Kidney capillary endothelial cell (primary cell): ENCODE results near the gene KCNQ4.

Source experiments
- DNase-seq: peaks from one replicate; pipeline ENCODE4 v3.0.0-alpha.2; 2018; ENCODE audit warnings: low spot score

KCNQ4 gene

GRCh38 chr1:40795811-40796586 lies 12.4 kb downstream of the KCNQ4 start:
- no peak for DNase-seq

GRCh38 chr1:40796939-40797667 lies 13.5 kb downstream of the KCNQ4 start:
- DNase-seq: peak; percentile 44

- no peak for DNase-seq
Measured at GRCh38 chr1:40797668-40798010, 14.1 kb downstream of the KCNQ4 start.

- no peak for DNase-seq
Measured at GRCh38 chr1:40798366-40799281, 15.0 kb downstream of the KCNQ4 start.

- no peak for DNase-seq
Measured at GRCh38 chr1:40799351-40799867, 15.8 kb downstream of the KCNQ4 start.

GRCh38 chr1:40801742-40802077 lies 18.1 kb downstream of the KCNQ4 start:
- no peak for DNase-seq

GRCh38 chr1:40802078-40802741 lies 18.6 kb downstream of the KCNQ4 start:
- DNase-seq: peak; percentile 53

- DNase-seq: no peak
Measured at GRCh38 chr1:40802742-40803113, 19.1 kb downstream of the KCNQ4 start.

- DNase-seq: no peak
Measured at GRCh38 chr1:40803447-40803846, 19.9 kb downstream of the KCNQ4 start.

GRCh38 chr1:40803902-40804301 lies 20.3 kb downstream of the KCNQ4 start:
- no peak for DNase-seq

- DNase-seq: no peak
Measured at GRCh38 chr1:40806240-40806639, 22.7 kb downstream of the KCNQ4 start.

GRCh38 chr1:40806731-40807695 lies 23.4 kb downstream of the KCNQ4 start:
- no peak for DNase-seq

- no peak for DNase-seq
Measured at GRCh38 chr1:40808002-40808401, 24.4 kb downstream of the KCNQ4 start.

GRCh38 chr1:40808444-40808843 lies 24.9 kb downstream of the KCNQ4 start:
- DNase-seq: no peak

GRCh38 chr1:40808909-40809308 lies 25.3 kb downstream of the KCNQ4 start:
- no peak for DNase-seq

- no peak for DNase-seq
Measured at GRCh38 chr1:40810927-40811326, 27.3 kb downstream of the KCNQ4 start.

GRCh38 chr1:40815420-40815819 lies 31.8 kb downstream of the KCNQ4 start:
- no peak for DNase-seq

- no peak for DNase-seq
Measured at GRCh38 chr1:40817791-40818263, 34.2 kb downstream of the KCNQ4 start.

GRCh38 chr1:40818264-40818961 lies 34.8 kb downstream of the KCNQ4 start:
- no peak for DNase-seq

GRCh38 chr1:40819101-40819500 lies 35.5 kb downstream of the KCNQ4 start:
- no peak for DNase-seq
